HEK293 (cell line): ENCODE measurements around the gene DCUN1D3.

ENCODE experiments used
- CTCF ChIA-PET: fragments of 350-600 bp; formaldehyde crosslinking; extraction: SDS; loops from one replicate; lab custom pipeline; 2021; ENCODE audit warnings: antibody characterized with exemption; lab: Yijun Ruan, JAX
- POLR2A ChIA-PET: fragments of 300-600 bp; formaldehyde crosslinking; extraction: SDS; loops from one replicate; lab custom pipeline; 2020; ENCODE audit warnings: antibody characterized with exemption, inconsistent platforms; lab: Yijun Ruan, JAX
- H3K27ac ChIP-seq: fragments of 200-500 bp; sonication (Bioruptor generic); 2 replicates; pipeline ENCODE4 v1.5.1; 2014; ENCODE audit warnings: low read depth, low read length, control low read depth, inconsistent platforms; ENCODE audit errors: extremely low read depth
- H3K36me3 ChIP-seq, 2 experiments: fragments of 200-500 bp in 1 of 2; sonication (Bioruptor generic) in 1 of 2; 1 replicate in 1 of 2; 2 replicates in 1 of 2; pipeline ENCODE4 v1.5.1; 2014 to 2017; ENCODE audit warnings: inconsistent platforms in 2 of 2, low read length in 2 of 2; ENCODE audit not compliant: control insufficient read depth in 2 of 2, insufficient read depth in 1 of 2
- H3K4me1 ChIP-seq: fragments of 200-500 bp; sonication (Bioruptor generic); 2 replicates; pipeline ENCODE4 v1.5.1; 2014; ENCODE audit warnings: mild to moderate bottlenecking, low read length, inconsistent platforms; ENCODE audit not compliant: control insufficient read depth, insufficient read depth
- H3K4me3 ChIP-seq: 2 replicates; pipeline ENCODE4 v1.5.1; 2011; ENCODE audit warnings: low read depth, mild to moderate bottlenecking, control low read depth, low read length, moderate library complexity
- H3K9me3 ChIP-seq: fragments of 200-500 bp; sonication (Bioruptor generic); 2 replicates; pipeline ENCODE4 v1.5.1; 2014; ENCODE audit warnings: low read depth, low read length, inconsistent platforms; ENCODE audit not compliant: control insufficient read depth, insufficient read depth
- BCL11A ChIP-seq: fragments of 450-650 bp; formaldehyde crosslinking; IDR thresholded peaks from 2 replicates; pipeline ENCODE4 v1.5.1; 2016; ENCODE audit warnings: low read depth, missing biosample characterization, missing genetic modification characterization
- EGR2 ChIP-seq: fragments of 450-650 bp; formaldehyde crosslinking; IDR thresholded peaks from 2 replicates; pipeline ENCODE4 v1.5.1; 2016; ENCODE audit warnings: low read depth, missing biosample characterization, missing genetic modification characterization
- KLF8 ChIP-seq: fragments of 450-650 bp; formaldehyde crosslinking; IDR thresholded peaks from 2 replicates; pipeline ENCODE4 v1.5.1; 2016; ENCODE audit warnings: missing biosample characterization, missing genetic modification characterization
- PRDM6 ChIP-seq: fragments of 450-650 bp; formaldehyde crosslinking; IDR thresholded peaks from 2 replicates; pipeline ENCODE4 v1.5.1; 2017; ENCODE audit warnings: missing biosample characterization, missing genetic modification characterization
- RBAK ChIP-seq: fragments of 450-650 bp; formaldehyde crosslinking; IDR thresholded peaks from 2 replicates; pipeline ENCODE4 v1.5.1; 2016; ENCODE audit warnings: missing biosample characterization, missing genetic modification characterization
- REPIN1 ChIP-seq: fragments of 450-650 bp; formaldehyde crosslinking; IDR thresholded peaks from 2 replicates; pipeline ENCODE4 v1.5.1; 2017; ENCODE audit warnings: missing biosample characterization, missing genetic modification characterization, low read depth
- SETDB1 ChIP-seq: IDR thresholded peaks from one replicate; pipeline ENCODE4 v1.6.1; 2017; ENCODE audit warnings: mild to moderate bottlenecking, low read length, moderate library complexity, mixed read lengths; ENCODE audit not compliant: insufficient read length
- TRIM28 ChIP-seq: IDR thresholded peaks from 2 replicates; pipeline ENCODE4 v1.6.1; 2011; ENCODE audit warnings: low read length, control low read depth, borderline replicate concordance
- YY2 ChIP-seq: fragments of 450-650 bp; formaldehyde crosslinking; IDR thresholded peaks from 2 replicates; pipeline ENCODE4 v1.5.1; 2016; ENCODE audit warnings: missing biosample characterization, missing genetic modification characterization
- ZNF155 ChIP-seq: fragments of 450-650 bp; formaldehyde crosslinking; IDR thresholded peaks from 2 replicates; pipeline ENCODE4 v1.5.1; 2016; ENCODE audit warnings: missing biosample characterization, missing genetic modification characterization
- ZNF169 ChIP-seq: fragments of 450-650 bp; formaldehyde crosslinking; IDR thresholded peaks from 2 replicates; pipeline ENCODE4 v1.5.1; 2016; ENCODE audit warnings: missing biosample characterization, missing genetic modification characterization
- ZNF19 ChIP-seq: fragments of 450-650 bp; formaldehyde crosslinking; IDR thresholded peaks from 2 replicates; pipeline ENCODE4; 2016; ENCODE audit warnings: missing biosample characterization, missing genetic modification characterization, low read depth
- ZNF214 ChIP-seq: fragments of 450-650 bp; formaldehyde crosslinking; IDR thresholded peaks from 2 replicates; pipeline ENCODE4 v1.5.1; 2017; ENCODE audit warnings: missing biosample characterization, mild to moderate bottlenecking, missing genetic modification characterization, borderline replicate concordance
- ZNF274 ChIP-seq, 2 experiments: fragments of 200-500 bp in 1 of 2; fragments of 450-650 bp in 1 of 2; sonication (Bioruptor generic) in 1 of 2; formaldehyde crosslinking in 1 of 2; IDR thresholded peaks; 2 replicates each; pipeline versions ENCODE4 v1.5.1 to v1.6.1; 2014 to 2016; ENCODE audit warnings: borderline replicate concordance in 1 of 2, inconsistent platforms in 1 of 2, low read length in 1 of 2, missing biosample characterization in 1 of 2, missing genetic modification characterization in 1 of 2
- ZNF280C ChIP-seq: fragments of 450-650 bp; formaldehyde crosslinking; IDR thresholded peaks from 2 replicates; pipeline ENCODE4 v1.5.1; 2016; ENCODE audit warnings: missing biosample characterization, missing genetic modification characterization
- ZNF658 ChIP-seq: fragments of 450-650 bp; formaldehyde crosslinking; IDR thresholded peaks from 2 replicates; pipeline ENCODE4; 2016; ENCODE audit warnings: missing biosample characterization, missing genetic modification characterization
- ZNF704 ChIP-seq: fragments of 450-650 bp; formaldehyde crosslinking; IDR thresholded peaks from 2 replicates; pipeline ENCODE4 v1.5.1; 2016; ENCODE audit warnings: missing biosample characterization, missing genetic modification characterization
- ZNF707 ChIP-seq: fragments of 450-650 bp; formaldehyde crosslinking; IDR thresholded peaks from 2 replicates; pipeline ENCODE4 v1.5.1; 2016; ENCODE audit warnings: missing biosample characterization, missing genetic modification characterization
- ZNF76 ChIP-seq: fragments of 450-650 bp; formaldehyde crosslinking; IDR thresholded peaks from 2 replicates; pipeline ENCODE4; 2016; ENCODE audit warnings: low read depth, missing biosample characterization, missing genetic modification characterization, borderline replicate concordance

The DCUN1D3 gene

GRCh38 chr16:20847550-20847949, 52.6 kb downstream of the DCUN1D3 start:
- ChIA-PET CTCF (interaction anchor here (0.8 to 5.3 kb wide), 3 partner anchors 34 to 237 kb away, joined by 3 to 44 read pairs (median 3); no protein-coding TSS in a partner anchor), POLR2A (interaction anchor here (1.1 kb wide), 1 partner anchor 52 kb away, joined by 3 read pairs; the partner anchor contains the start of gene DCUN1D3)
- H3K4me1 ChIP-seq: no peaks in the 10 kb centered on the region
- TF ChIP-seq ZNF155 (tag by site-specific recombination) (no peak), ZNF704 (tag by site-specific recombination) (no peak), REPIN1 (tag by site-specific recombination) (no peak), ZNF274 (IDR thresholded peaks at IDR 0.05; ENCODE audit: low read length) (no peak), ZNF274 (tag by site-specific recombination; IDR thresholded peaks at IDR 0.05; ENCODE audit: borderline replicate concordance) (no peak)
- H3K27ac ChIP-seq: no peak overlapping the region
- peaks cover 2 to 81% of the 10 kb centered on the region in 2 experiments for H3K36me3 ChIP-seq
- no peaks in the 10 kb centered on the region for H3K9me3 ChIP-seq
- no peak overlapping the region for H3K4me3 ChIP-seq

GRCh38 chr16:20846551-20846950, 53.6 kb downstream of the DCUN1D3 start:
- ChIA-PET CTCF (interaction anchor here (0.6 kb wide), 1 partner anchor 434 kb away, joined by 4 read pairs; no protein-coding TSS in a partner anchor), POLR2A (interaction anchor here (0.5 to 0.7 kb wide), 3 partner anchors 25 to 1483 kb away, joined by 3 to 5 read pairs (median 3); partner anchors contain the start of gene LYRM1)
- TF ChIP-seq BCL11A (tag by site-specific recombination) (no peak), KLF8 (tag by site-specific recombination) (no peak), ZNF19 (tag by site-specific recombination) (no peak), SETDB1 (no peak), ZNF155 (tag by site-specific recombination) (no peak), ZNF658 (tag by site-specific recombination) (no peak), ZNF280C (tag by site-specific recombination) (no peak), ZNF707 (no peak), EGR2 (tag by site-specific recombination) (no peak), YY2 (no peak), ZNF214 (no peak), ZNF169 (tag by site-specific recombination) (no peak), PRDM6 (tag by site-specific recombination) (no peak), RBAK (no peak), ZNF76 (tag by site-specific recombination) (no peak), TRIM28 (no peak)
- Histone ChIP-seq H3K9me3 (no peaks in the 10 kb centered on the region), H3K4me1 (no peaks in the 10 kb centered on the region), H3K36me3 (peaks cover 7 to 88% of the 10 kb centered on the region in 2 experiments), H3K27ac (no peak overlapping the region), H3K4me3 (no peak overlapping the region)
